Activated CD8-positive, alpha-beta memory T cell treated with anti-CD3 and anti-CD28 coated beads for 24 hours (primary cell): ENCODE data around the gene PYGM.

Experiments used
- DNase-seq: peaks from one replicate; pipeline ENCODE4 v3.0.0-alpha.2; 2020

Gene PYGM

GRCh38 chr11:64766881-64767280 lies 7.1 kb upstream of the PYGM start:
- no peak for DNase-seq

GRCh38 chr11:64765851-64766665 lies 6.3 kb upstream of the PYGM start:
- DNase-seq: no peak

- DNase-seq: no peak
These were observed 5.6 kb upstream of the PYGM start for GRCh38 chr11:64765291-64765850.

GRCh38 chr11:64764753-64765152 lies 5.0 kb upstream of the PYGM start:
- no peak for DNase-seq

GRCh38 chr11:64764040-64764611 lies 4.4 kb upstream of the PYGM start:
- DNase-seq: peak; percentile 77

GRCh38 chr11:64763526-64764039 lies 3.8 kb upstream of the PYGM start:
- no peak for DNase-seq

GRCh38 chr11:64762674-64763525 lies 3.1 kb upstream of the PYGM start:
- DNase-seq: no peak

GRCh38 chr11:64762277-64762673 lies 2.5 kb upstream of the PYGM start:
- DNase-seq: no peak

GRCh38 chr11:64760759-64761420 lies 1.1 kb upstream of the PYGM start:
- DNase-seq: no peak

- DNase-seq: no peak
These were observed 548 bp downstream of the PYGM start for GRCh38 chr11:64759131-64759721.

- no peak for DNase-seq
These were observed 1.3 kb downstream of the PYGM start for GRCh38 chr11:64758330-64759079.

- DNase-seq: no peak
These were observed 2.0 kb downstream of the PYGM start for GRCh38 chr11:64757549-64758329.

GRCh38 chr11:64755681-64756361 lies 4.0 kb downstream of the PYGM start:
- no peak for DNase-seq

- no peak for DNase-seq
These were observed 4.7 kb downstream of the PYGM start for GRCh38 chr11:64754919-64755662.

GRCh38 chr11:64754124-64754918 lies 5.5 kb downstream of the PYGM start:
- no peak for DNase-seq

GRCh38 chr11:64753380-64754123 lies 6.2 kb downstream of the PYGM start:
- DNase-seq: no peak

- DNase-seq: no peak
These were observed 6.8 kb downstream of the PYGM start for GRCh38 chr11:64753019-64753379.
